Fibroblast of villous mesenchyme (primary cell): ENCODE measurements around the gene AJAP1. TPM values are rescaled to one million over a fixed set of nuclear protein-coding genes. Genes with fewer than 3 reads are reported as not detected.

Source experiments
- DNase-seq: peaks from one replicate; pipeline ENCODE4 v3.0.0-alpha.2; 2010; ENCODE audit warnings: low read depth
- H3K4me3 ChIP-seq: 2 replicates; pipeline ENCODE4 v1.5.1; 2011; ENCODE audit warnings: low read depth, mild to moderate bottlenecking, low read length
- total RNA-seq: library from RNA; depleted of rRNA; stranded (reverse); fragments of >200 nt; gene quantifications from 2 replicates; pipeline ENCODE4 v1.2.3, GENCODE V29; 2012
- TF ChIP-seq, protein P1 (sequence below): IDR thresholded peaks from 2 replicates; pipeline ENCODE4 v1.5.1; 2012; ENCODE audit warnings: low read depth, mild to moderate bottlenecking, low read length; ENCODE audit not compliant: insufficient read depth

Gene AJAP1
- total RNA-seq, 1 donor, result under 0.01 TPM

DNA sequence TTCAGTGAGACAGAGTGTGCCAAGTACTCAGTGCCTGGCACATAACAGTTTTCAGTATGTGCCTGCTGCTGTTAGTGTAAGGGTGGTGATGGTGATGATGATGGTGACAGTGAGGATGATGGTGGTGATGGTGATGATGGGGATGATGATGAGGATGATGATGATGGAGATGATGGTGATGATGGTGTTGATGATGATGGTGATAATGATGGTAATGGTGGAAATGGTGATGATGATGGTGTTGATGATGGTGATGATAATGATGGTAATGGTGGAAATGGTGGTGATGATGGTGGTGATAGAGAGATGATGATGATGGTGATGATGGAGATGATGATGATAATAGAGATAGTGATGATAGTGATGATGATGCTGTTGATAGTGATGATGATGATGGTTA lies 62.0 kb downstream of the AJAP1 start:
- DNase-seq, result no peak
- TF ChIP-seq, protein P1, sequence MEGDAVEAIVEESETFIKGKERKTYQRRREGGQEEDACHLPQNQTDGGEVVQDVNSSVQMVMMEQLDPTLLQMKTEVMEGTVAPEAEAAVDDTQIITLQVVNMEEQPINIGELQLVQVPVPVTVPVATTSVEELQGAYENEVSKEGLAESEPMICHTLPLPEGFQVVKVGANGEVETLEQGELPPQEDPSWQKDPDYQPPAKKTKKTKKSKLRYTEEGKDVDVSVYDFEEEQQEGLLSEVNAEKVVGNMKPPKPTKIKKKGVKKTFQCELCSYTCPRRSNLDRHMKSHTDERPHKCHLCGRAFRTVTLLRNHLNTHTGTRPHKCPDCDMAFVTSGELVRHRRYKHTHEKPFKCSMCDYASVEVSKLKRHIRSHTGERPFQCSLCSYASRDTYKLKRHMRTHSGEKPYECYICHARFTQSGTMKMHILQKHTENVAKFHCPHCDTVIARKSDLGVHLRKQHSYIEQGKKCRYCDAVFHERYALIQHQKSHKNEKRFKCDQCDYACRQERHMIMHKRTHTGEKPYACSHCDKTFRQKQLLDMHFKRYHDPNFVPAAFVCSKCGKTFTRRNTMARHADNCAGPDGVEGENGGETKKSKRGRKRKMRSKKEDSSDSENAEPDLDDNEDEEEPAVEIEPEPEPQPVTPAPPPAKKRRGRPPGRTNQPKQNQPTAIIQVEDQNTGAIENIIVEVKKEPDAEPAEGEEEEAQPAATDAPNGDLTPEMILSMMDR, result no peak
- no peak overlapping the region for H3K4me3 ChIP-seq

DNA sequence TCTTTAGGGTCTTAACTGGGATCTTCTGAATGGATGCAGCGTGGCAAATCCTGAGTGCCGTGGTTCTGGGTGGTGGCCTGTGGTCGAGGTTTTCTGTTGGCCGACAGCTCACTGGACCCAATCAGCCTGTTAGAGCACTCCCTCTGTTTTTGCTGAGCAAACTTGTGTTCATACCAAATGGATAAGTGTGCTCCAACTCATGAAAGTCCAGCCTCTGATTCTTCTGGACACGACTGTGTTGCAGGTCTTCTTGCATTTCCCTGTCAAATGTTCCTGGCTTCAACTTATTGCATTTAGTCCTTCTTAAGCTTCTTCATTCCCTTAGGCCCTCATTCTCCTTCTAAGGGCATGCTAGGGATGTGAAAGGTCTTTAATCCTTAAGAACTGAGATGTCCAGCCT lies 63.7 kb downstream of the AJAP1 start:
- no peak overlapping the region for H3K4me3 ChIP-seq
- DNase-seq, result no peak
- TF ChIP-seq, protein P1, result no peak

DNA sequence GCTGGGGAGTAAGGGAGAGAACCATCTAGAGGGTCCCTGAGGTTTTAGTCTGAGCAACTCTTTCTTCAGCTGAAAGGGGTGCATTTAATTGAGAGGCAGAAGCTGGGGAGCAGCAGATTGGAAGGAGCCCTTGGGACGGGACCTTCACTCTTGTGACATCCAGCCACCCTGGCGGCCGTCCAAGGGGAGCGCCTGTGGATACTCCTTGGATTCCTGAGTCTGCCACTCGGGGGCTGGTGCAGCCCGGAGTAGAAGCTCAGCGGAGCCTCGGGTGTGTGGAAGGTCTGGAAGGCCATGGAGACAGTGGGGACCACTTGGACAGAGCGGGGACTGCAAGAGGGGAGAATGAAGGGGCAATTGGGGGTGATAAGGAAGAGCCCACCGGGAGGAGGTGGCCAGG lies 68.7 kb downstream of the AJAP1 start:
- TF ChIP-seq, protein P1, result no peak
- H3K4me3 ChIP-seq, result no peak overlapping the region
- no peak for DNase-seq

DNA sequence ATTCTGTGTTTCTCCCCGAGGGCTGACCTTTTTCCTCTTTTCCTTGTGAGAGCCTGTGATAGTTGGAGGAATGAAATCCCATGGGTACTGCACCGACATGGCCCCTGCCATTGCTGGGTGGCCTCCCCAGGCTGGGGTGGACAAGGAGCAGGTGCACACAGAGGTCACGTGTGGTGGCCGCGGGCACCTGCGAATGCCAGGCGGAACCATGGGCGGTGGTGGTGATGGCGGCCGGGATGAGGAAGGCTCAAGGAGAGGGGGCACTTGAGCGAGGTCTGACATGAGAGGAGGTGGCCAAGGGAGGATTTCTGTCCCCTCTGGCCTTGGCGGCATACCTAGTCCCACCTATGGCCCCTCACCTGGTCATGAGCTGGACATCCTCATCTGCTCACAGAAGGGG lies 69.6 kb downstream of the AJAP1 start:
- no peak for DNase-seq
- TF ChIP-seq, protein P1, result no peak
- no peak overlapping the region for H3K4me3 ChIP-seq

DNA sequence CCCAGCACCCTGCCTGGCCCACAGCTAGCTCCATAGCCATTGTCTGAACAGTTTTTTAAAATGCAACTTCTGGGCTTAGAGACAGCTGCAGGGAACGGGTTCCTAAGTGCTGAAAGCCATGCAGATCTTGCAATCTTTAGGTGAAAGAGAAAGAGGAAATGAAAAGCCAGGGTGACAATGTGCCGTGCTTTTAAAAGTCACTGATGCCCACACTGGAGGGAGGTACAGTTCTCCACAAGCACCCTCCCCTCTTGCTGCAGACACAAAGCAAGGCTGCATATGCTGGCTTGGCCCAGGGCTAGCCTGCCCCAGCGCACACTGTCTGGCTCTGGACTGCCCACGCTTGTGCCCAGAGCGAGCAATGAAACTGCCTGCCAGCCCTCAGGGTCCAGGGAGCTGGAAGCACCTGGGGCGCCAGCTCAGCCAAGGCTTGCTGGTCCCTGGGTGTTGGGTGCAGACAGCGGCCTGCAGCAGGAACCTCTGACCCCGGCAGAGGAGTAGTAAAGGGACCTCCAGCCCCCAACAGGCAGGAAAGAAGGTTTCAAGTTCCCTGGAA lies 70.4 kb downstream of the AJAP1 start:
- no peak overlapping the region for H3K4me3 ChIP-seq
- DNase-seq, result no peak
- TF ChIP-seq, protein P1, result no peak

DNA sequence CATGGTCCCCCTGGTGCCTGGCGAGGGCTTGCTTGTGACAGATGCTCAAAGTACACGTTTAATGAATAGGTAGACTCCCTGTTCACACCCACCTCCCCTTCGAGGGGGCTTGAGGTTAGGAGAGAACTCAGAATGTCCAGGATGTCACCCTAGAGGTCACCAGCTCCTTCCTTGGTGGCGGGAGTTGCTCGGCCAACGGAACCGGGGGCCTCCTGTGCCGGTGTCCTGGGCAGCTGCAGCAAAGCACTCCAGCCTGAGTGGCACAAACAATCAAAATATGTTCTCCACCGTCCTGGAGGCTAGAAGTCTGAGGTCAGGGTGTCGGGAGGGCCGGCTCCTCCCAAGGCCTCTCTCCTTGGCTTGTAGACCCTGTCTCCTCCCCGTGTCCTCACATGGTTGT lies 71.0 kb downstream of the AJAP1 start:
- no peak overlapping the region for H3K4me3 ChIP-seq
- TF ChIP-seq, protein P1, result no peak
- no peak for DNase-seq
